Testis (tissue), 3 donors: ENCODE results near the gene SNAI3. TPM values are rescaled to one million over a fixed set of nuclear protein-coding genes. Genes with fewer than 3 reads are reported as not detected.

ENCODE experiments used
- DNase-seq: peaks from one replicate; pipeline ENCODE4 v3.0.0-alpha.2; 2019
- H3K27ac ChIP-seq, 2 donors: fragments of 200-600 bp; sonication (generic); one replicate each; pipeline ENCODE4 v1.5.1; 2019
- H3K27me3 ChIP-seq: fragments of 200-600 bp; sonication (generic); one replicate; pipeline ENCODE4 v1.5.1; 2019
- H3K36me3 ChIP-seq: fragments of 200-600 bp; sonication (generic); one replicate; pipeline ENCODE4 v1.5.1; 2017; ENCODE audit warnings: low read depth; ENCODE audit errors: missing control alignments
- H3K4me1 ChIP-seq: fragments of 200-600 bp; sonication (generic); one replicate; pipeline ENCODE4 v1.5.1; 2019
- H3K4me3 ChIP-seq, 2 donors: fragments of 200-600 bp; sonication (generic); one replicate each; pipeline ENCODE4 v1.5.1; 2017 to 2019
- H3K9me3 ChIP-seq: fragments of 200-600 bp; sonication (generic); one replicate; pipeline ENCODE4 v1.5.1; 2017
- POLR2A ChIP-seq: fragments of 450-650 bp; IDR thresholded peaks from one replicate; pipeline ENCODE4 v1.6.1; 2017; ENCODE audit warnings: antibody characterized with exemption, mild to moderate bottlenecking, moderate library complexity
- WGBS, 2 donors: methylation state at CpG; one replicate each; pipeline ENCODE4 v1.1.5; 2018; 5-methylcytosine and 5-hydroxymethylcytosine counted together
- intact Hi-C: fragments of 100-400 bp; cut with DNase I; formaldehyde crosslinking; loops from one replicate; pipeline ENCODE4 v1.15.1; 2023; ENCODE audit warnings: low total_unique reads
- polyA plus RNA-seq: library from polyadenylated mRNA; stranded (reverse); fragments of 350-450 nt; fragmentation: Illumina TruSeq; extraction: RNeasy Lipid Tissue Mini Kit (QIAGEN cat#74804); gene quantifications from one replicate; pipeline ENCODE4 v1.2.3, GENCODE V29; 2014; ENCODE audit warnings: low read depth, low replicate concordance; ENCODE audit not compliant: insufficient read depth
- total RNA-seq, 2 donors: library from RNA; depleted of rRNA; stranded (reverse); fragments of >200 nt; gene quantifications; one replicate each; pipeline ENCODE4 v1.2.3, GENCODE V29; 2016
- TF ChIP-seq, protein P1 (sequence below), 3 experiments: fragments of 450-650 bp in 2 of 3; fragments of 200-600 bp in 1 of 3; sonication (generic) in 1 of 3; IDR thresholded peaks; one replicate each; pipeline ENCODE4 v1.5.1; 2016 to 2019; ENCODE audit warnings: antibody characterized with exemption in 3 of 3, mild to moderate bottlenecking in 2 of 3, moderate library complexity in 1 of 3

SNAI3 gene
- total and polyA plus RNA-seq, 3 donors from 2014 or later, result 1.3 to 3.0 (median 2.5) TPM

DNA sequence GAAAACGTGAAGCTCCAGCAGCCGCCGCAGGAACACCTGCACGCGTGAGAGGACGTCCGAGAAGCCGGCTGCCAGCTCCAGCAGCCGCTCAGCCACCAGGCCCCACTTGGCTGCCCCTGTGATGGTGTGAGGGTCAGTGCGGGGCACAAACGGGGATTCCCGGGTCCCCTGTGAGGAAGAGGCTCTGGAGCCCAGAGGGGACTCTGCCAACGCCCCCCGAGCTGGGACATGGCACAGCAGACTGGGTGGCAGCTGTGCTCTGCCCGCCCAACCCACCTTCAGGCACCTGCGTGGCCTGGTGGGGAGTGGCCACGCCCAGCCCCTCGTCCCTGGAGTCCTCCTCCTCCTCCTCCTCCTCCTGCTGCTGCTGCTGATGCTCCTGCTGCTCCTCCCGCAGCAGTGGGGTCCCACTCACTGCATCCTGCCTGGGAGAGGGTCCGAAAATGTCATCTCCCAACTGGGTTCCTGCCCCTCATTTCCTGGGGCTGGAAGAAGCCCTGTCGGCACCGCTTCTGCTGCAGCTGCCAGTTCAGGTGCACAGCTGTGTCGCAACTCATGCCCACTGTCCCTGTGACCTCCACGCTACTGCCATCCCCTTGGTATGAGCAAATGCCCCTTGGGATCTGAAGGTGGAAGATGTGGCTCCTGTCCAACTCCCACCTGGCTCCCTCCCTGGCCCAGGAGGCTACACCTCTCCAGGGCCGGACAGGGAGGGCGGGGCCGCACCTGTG, 47.5 kb upstream of the SNAI3 start:
- H3K9me3 ChIP-seq, result no peaks in the 10 kb centered on the region
- TF ChIP-seq, protein P1, sequence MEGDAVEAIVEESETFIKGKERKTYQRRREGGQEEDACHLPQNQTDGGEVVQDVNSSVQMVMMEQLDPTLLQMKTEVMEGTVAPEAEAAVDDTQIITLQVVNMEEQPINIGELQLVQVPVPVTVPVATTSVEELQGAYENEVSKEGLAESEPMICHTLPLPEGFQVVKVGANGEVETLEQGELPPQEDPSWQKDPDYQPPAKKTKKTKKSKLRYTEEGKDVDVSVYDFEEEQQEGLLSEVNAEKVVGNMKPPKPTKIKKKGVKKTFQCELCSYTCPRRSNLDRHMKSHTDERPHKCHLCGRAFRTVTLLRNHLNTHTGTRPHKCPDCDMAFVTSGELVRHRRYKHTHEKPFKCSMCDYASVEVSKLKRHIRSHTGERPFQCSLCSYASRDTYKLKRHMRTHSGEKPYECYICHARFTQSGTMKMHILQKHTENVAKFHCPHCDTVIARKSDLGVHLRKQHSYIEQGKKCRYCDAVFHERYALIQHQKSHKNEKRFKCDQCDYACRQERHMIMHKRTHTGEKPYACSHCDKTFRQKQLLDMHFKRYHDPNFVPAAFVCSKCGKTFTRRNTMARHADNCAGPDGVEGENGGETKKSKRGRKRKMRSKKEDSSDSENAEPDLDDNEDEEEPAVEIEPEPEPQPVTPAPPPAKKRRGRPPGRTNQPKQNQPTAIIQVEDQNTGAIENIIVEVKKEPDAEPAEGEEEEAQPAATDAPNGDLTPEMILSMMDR (IDR thresholded peaks at IDR 0.05), result no peak
- TF ChIP-seq POLR2A, result no peak
- no peak overlapping the region for H3K4me3 ChIP-seq
- H3K27ac ChIP-seq, result no peak overlapping the region
- intact Hi-C loops, result loop anchor here (10.0 kb wide), 1 partner anchor 431 kb away; no protein-coding TSS in a partner anchor
- no peaks in the 10 kb centered on the region for H3K36me3 ChIP-seq
- no peaks in the 10 kb centered on the region for H3K27me3 ChIP-seq
- 84 to 92% methylated on average over 11 to 27 of the region's 27 CpGs for WGBS, 2 donors
- no peak for DNase-seq
- H3K4me1 ChIP-seq, result no peaks in the 10 kb centered on the region

DNA sequence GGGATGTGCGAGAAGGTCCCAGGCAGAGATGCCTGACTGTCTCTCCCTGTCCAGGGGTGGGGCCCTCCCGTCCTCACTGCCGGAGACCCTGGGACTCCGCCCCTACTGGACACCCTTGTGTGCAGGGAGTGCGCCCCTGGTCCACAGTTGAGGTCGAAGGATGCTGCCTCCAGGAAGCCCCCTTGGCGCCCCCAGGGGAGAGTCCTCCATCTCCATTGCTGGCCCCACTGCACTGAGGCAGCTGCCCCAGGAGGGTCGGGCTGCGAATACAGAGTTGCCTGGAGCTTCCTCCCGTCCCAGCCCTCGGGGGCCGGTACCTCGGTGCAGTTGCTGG, 46.6 kb upstream of the SNAI3 start:
- 86 to 91% methylated on average over 4 to 13 of the region's 13 CpGs for WGBS, 2 donors
- Histone ChIP-seq H3K27ac (no peak overlapping the region), H3K36me3 (no peaks in the 10 kb centered on the region), H3K4me3 (no peak overlapping the region), H3K4me1 (no peaks in the 10 kb centered on the region), H3K27me3 (no peaks in the 10 kb centered on the region), H3K9me3 (no peaks in the 10 kb centered on the region)
- intact Hi-C loops, result loop anchor here (10.0 kb wide), 1 partner anchor 432 kb away; no protein-coding TSS in a partner anchor
- DNase-seq, result no peak
- TF ChIP-seq, protein P1 (IDR thresholded peaks at IDR 0.05), result no peak
- no peak for TF ChIP-seq POLR2A

DNA sequence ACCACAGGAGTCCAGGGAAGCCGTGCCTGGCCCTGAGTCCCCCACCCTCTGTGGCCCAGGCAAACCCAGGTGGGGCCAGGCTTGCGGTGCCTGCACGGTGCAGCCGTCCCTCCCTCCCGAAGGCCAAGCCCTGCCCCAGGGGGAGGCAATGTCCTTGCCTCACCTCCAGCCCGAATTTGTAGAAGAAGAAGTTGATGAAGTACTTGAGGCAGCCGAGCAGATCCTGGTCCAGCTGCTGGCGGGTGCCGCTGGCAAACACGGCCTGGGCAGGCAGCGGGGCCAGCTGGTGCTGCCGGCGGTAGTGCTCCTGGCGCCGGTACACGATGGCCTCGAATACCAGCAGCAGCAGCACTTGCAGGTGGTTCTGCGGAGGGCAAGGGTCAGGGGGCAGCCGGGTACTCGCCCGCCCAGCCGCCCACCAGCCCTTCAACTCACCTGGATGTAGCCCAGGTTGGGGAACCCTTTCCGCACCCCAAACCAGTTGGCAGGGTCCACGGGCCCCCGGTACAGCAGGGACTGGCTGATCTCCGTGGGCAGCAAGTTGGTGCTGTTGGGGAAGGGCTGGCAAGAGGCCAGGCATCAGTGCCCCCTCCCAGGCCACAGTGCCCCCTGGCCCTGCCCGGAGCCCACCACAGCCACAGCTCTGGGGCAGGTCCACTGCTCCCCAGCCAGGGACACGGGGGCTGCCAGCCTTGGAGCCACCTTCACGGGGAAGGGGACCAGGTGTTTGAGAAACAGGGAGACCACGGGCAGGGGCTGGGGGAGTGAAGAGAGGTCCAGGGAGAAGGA, 46.1 kb upstream of the SNAI3 start:
- no peaks in the 10 kb centered on the region for H3K27me3 ChIP-seq
- 83 to 88% methylated on average over 2 to 30 of the region's 30 CpGs for WGBS, 2 donors
- no peak overlapping the region for H3K27ac ChIP-seq
- H3K4me1 ChIP-seq, result no peaks in the 10 kb centered on the region
- no peaks in the 10 kb centered on the region for H3K9me3 ChIP-seq
- no peak overlapping the region for H3K4me3 ChIP-seq
- TF ChIP-seq, protein P1 (IDR thresholded peaks at IDR 0.05), result no peak
- TF ChIP-seq POLR2A, result no peak
- H3K36me3 ChIP-seq, result no peaks in the 10 kb centered on the region
- intact Hi-C loops, result loop anchor here (10.0 kb wide), 1 partner anchor 432 kb away; no protein-coding TSS in a partner anchor
- no peak for DNase-seq

DNA sequence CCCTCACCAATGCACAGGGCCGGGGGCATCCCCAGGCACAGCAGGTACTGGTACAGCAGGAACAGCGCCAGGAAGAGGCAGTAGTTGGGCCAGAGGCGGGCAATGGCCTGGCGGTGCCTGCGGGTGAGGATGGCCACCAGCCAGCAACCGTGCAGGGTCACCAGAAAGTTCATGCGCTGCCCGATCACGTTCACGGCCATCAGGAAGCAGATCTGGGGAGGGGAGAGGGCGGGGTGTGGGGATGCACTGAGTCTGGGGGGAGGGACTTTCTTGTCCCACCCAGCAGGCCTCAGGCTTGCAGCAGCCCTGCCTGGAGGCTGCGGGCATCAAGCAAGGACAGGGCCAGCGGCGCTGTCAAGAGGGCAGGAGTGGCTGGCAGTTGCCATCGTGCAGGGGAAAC, 45.4 kb upstream of the SNAI3 start:
- no peak for DNase-seq
- Histone ChIP-seq H3K27ac (no peak overlapping the region), H3K4me3 (no peak overlapping the region), H3K4me1 (no peaks in the 10 kb centered on the region), H3K9me3 (no peaks in the 10 kb centered on the region), H3K27me3 (no peaks in the 10 kb centered on the region), H3K36me3 (no peaks in the 10 kb centered on the region)
- WGBS, 2 donors, result 85 to 87% methylated on average over 10 to 12 of the region's 15 CpGs
- intact Hi-C loops, result loop anchor here (10.0 kb wide), 1 partner anchor 433 kb away; no protein-coding TSS in a partner anchor
- TF ChIP-seq, protein P1 (IDR thresholded peaks at IDR 0.05), result no peak
- TF ChIP-seq POLR2A, result no peak
